Nephron (organoid): ENCODE data around the gene PHC2.

ENCODE experiments used
- H3K27ac Mint-ChIP-seq, 3 experiments: 2 replicates each; pipeline ENCODE4 v1.8.0; 2020; ENCODE audit warnings: mixed read lengths in 3 of 3, mild to moderate bottlenecking in 2 of 3, moderate library complexity in 1 of 3
- H3K27me3 Mint-ChIP-seq: 2 replicates; pipeline ENCODE4 v1.8.0; 2021; ENCODE audit warnings: low read depth, mild to moderate bottlenecking, moderate library complexity, mixed read lengths
- H3K36me3 Mint-ChIP-seq: 2 replicates; pipeline ENCODE4 v1.8.0; 2020; ENCODE audit warnings: low read depth, mixed read lengths
- H3K4me1 Mint-ChIP-seq: 2 replicates; pipeline ENCODE4 v1.8.0; 2020; ENCODE audit warnings: mixed read lengths
- H3K4me3 Mint-ChIP-seq, 3 experiments: 2 replicates each; pipeline ENCODE4 v1.8.0; 2020; ENCODE audit warnings: mild to moderate bottlenecking in 3 of 3, mixed read lengths in 3 of 3, moderate library complexity in 2 of 3
- H3K9me3 Mint-ChIP-seq: 2 replicates; pipeline ENCODE4 v1.8.0; 2020; ENCODE audit warnings: mixed read lengths
- TF ChIP-seq, protein P1 (sequence below), 3 experiments: fragments of 200-600 bp; sonication (generic); IDR thresholded peaks; one replicate each; pipeline ENCODE4 v1.5.0; 2021; ENCODE audit warnings: antibody characterized with exemption in 3 of 3; ENCODE audit not compliant: unreplicated experiment in 3 of 3

The PHC2 gene

DNA sequence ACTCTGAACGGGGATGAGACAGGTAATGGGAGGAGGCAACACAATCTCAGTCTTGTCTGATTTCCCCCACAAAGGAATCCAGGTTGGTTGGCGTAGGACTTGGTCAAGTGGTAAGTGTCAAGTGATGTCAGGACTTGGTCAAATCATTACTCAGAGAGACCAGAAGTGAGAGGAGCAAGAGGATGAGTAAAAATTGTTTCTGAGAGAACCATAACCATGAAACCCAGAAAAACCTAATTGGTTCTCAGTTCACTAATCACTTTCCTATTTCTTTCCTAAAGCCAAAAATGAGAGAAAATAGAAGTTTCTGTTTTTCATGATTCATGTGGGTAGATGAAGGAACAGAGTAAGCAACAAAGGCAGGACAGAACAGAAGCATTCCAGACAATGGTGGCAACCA, 5.0 kb downstream of the PHC2 start:
- Mint-ChIP-seq H3K4me1 (no peaks in the 10 kb centered on the region), H3K9me3 (no peaks in the 10 kb centered on the region), H3K27me3 (no peaks in the 10 kb centered on the region)

DNA sequence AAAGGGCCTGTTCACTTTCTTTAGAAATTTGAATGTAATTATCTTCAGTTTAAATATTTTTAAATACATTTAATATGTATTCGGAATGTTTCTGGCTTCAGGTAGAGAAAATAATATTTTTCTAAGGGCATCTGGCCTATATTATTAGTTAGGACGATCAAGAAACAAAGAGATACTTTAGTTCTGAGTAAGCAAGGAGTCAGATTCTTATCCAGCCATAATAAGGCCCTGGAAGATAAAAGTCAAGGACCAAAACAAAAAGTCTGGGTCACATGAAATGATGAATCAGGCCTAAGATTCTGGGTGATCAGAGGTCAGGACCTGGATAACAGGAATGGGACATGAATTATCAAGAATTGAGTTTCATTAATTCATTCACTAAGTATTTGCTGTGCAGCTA, 6.3 kb downstream of the PHC2 start:
- no peak overlapping the region for H3K27ac Mint-ChIP-seq
- no peak overlapping the region for H3K4me3 Mint-ChIP-seq
- TF ChIP-seq, protein P1, sequence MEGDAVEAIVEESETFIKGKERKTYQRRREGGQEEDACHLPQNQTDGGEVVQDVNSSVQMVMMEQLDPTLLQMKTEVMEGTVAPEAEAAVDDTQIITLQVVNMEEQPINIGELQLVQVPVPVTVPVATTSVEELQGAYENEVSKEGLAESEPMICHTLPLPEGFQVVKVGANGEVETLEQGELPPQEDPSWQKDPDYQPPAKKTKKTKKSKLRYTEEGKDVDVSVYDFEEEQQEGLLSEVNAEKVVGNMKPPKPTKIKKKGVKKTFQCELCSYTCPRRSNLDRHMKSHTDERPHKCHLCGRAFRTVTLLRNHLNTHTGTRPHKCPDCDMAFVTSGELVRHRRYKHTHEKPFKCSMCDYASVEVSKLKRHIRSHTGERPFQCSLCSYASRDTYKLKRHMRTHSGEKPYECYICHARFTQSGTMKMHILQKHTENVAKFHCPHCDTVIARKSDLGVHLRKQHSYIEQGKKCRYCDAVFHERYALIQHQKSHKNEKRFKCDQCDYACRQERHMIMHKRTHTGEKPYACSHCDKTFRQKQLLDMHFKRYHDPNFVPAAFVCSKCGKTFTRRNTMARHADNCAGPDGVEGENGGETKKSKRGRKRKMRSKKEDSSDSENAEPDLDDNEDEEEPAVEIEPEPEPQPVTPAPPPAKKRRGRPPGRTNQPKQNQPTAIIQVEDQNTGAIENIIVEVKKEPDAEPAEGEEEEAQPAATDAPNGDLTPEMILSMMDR (IDR thresholded peaks at IDR 0.05; ENCODE audit: unreplicated experiment in 3 of 3): no peak
- peaks cover 44% of the 10 kb centered on the region for H3K36me3 Mint-ChIP-seq
- no peaks in the 10 kb centered on the region for H3K27me3 Mint-ChIP-seq
- no peaks in the 10 kb centered on the region for H3K4me1 Mint-ChIP-seq
- H3K9me3 Mint-ChIP-seq: no peaks in the 10 kb centered on the region

More for the DNA sequence above, 5.0 kb downstream of the PHC2 start:
- TF ChIP-seq, protein P1 (IDR thresholded peaks at IDR 0.05; ENCODE audit: unreplicated experiment in 3 of 3): no peak
- H3K4me3 Mint-ChIP-seq: no peak overlapping the region
- peaks cover 33% of the 10 kb centered on the region for H3K36me3 Mint-ChIP-seq
- no peak overlapping the region for H3K27ac Mint-ChIP-seq

DNA sequence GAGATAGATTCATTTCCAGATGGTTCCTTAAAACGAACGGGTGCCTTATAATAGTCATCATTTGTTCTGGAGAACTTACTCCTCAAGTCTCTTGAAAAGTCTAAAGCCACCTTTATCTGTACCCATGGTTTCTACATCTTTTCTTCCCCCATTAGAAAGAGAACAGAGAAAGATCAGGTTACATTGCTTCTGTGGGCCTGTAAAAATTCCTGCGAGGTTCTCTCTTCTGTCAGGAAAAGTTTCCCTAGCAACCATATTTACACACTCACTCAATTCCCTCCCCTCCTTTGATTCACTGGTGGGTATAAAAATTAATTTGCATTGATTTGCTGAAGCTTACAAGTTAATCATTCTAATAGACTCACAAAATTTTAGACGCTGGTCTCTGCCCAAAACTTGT, 6.7 kb downstream of the PHC2 start:
- TF ChIP-seq, protein P1 (IDR thresholded peaks at IDR 0.05; ENCODE audit: unreplicated experiment in 3 of 3): no peak

DNA sequence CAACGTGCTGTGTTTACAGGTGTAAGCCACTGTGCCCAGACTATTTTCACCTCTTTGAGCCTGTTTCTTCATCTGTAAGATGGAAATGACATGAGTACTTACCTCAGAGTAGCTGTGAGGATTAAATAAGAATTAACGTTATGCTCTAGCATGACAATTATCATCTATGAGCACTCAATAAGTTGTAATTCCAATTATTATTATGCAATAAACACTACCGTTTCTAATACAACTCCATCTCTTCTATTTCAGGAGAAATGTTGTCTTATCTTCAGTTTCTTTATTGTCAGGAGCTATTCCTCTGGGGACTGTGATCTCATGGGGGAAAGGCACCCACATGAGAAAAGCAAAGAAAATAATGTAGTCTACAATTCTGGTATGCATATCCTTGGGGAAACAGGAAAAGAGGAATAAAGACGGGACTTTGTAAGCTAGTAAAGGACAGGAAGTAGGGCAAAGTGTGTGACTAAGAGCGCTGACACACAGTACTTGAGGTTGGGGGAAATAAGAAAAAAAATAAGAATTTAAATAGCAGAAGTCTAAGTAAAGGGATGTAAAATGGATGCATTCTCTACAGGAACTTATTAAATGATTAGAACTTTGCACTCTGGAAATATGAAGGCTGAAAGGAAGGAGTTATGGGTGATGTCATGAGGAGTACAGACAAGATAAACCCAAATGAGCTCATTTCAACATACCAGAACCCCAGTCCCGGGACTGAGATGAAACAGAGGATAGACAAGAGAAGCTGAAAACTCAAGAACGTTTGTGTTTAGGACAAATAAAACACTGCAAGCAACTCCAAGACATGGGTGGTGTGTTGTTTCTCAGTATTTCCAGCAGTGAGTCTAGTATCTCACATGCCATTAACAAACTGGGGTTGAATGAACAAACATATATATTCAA, 9.8 kb downstream of the PHC2 start:
- TF ChIP-seq, protein P1 (IDR thresholded peaks at IDR 0.05; ENCODE audit: unreplicated experiment in 3 of 3): no peak
- Mint-ChIP-seq H3K27me3 (no peaks in the 10 kb centered on the region), H3K4me1 (no peaks in the 10 kb centered on the region), H3K36me3 (peaks cover 67% of the 10 kb centered on the region), H3K9me3 (peaks cover 19% of the 10 kb centered on the region), H3K27ac (peak overlapping the region in 1 of 3 experiments; percentile 3), H3K4me3 (no peak overlapping the region)

More for the DNA sequence above, 6.7 kb downstream of the PHC2 start:
- Mint-ChIP-seq H3K27ac (no peak overlapping the region), H3K4me3 (no peak overlapping the region), H3K36me3 (peaks cover 48% of the 10 kb centered on the region), H3K9me3 (peaks cover 3% of the 10 kb centered on the region), H3K27me3 (no peaks in the 10 kb centered on the region), H3K4me1 (no peaks in the 10 kb centered on the region)

DNA sequence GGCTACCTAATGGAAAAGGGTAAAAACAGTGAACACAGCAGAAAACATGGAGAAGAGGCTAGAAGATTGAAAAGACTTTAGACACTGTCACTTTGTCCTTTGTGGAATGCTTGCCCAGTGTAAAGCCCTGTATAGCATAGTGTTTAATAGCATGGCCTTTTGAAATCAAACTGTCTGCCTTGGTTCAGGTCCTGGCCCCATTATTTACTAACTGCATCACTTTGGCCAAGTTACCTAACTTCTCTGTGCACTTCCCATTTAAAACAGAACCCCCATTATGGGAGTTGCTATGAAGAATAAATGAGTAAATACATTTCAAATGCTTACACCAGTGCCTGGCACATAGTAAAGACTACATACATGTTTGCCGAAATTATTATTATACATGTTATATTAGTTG, 12.1 kb downstream of the PHC2 start:
- peaks cover 40% of the 10 kb centered on the region for H3K9me3 Mint-ChIP-seq
- H3K4me3 Mint-ChIP-seq: no peak overlapping the region
- no peaks in the 10 kb centered on the region for H3K4me1 Mint-ChIP-seq
- H3K27ac Mint-ChIP-seq: no peak overlapping the region
- peaks cover 75% of the 10 kb centered on the region for H3K36me3 Mint-ChIP-seq
- no peaks in the 10 kb centered on the region for H3K27me3 Mint-ChIP-seq
- TF ChIP-seq, protein P1 (IDR thresholded peaks at IDR 0.05; ENCODE audit: unreplicated experiment in 3 of 3): no peak

DNA sequence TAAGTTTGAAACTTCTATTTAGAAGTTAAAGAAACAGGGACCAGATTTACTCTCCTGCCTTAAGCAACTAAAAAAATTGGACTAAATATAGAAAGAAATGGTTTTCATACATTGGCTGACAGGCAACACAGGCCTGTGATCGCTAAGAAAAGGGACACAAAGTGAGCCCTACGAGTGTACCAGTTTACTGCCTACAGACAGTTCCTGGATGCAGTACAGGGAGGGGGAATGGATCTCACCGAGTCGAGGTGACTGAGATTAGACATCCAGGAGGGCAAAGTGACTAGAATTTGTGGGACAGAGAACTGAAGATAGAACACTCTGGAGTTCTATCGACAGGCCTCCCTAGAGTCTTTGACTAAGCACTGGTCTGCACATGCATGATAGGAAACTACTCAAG, 16.0 kb downstream of the PHC2 start:
- H3K9me3 Mint-ChIP-seq: peaks cover 47% of the 10 kb centered on the region
- TF ChIP-seq, protein P1 (IDR thresholded peaks at IDR 0.05; ENCODE audit: unreplicated experiment in 3 of 3): no peak
- no peaks in the 10 kb centered on the region for H3K27me3 Mint-ChIP-seq
- no peak overlapping the region for H3K4me3 Mint-ChIP-seq
- peaks cover 61% of the 10 kb centered on the region for H3K36me3 Mint-ChIP-seq
- H3K4me1 Mint-ChIP-seq: peaks cover 6% of the 10 kb centered on the region
- no peak overlapping the region for H3K27ac Mint-ChIP-seq
